Prostate gland (tissue), 2 donors: ENCODE measurements around the gene CECR2.

Experiments
- POLR2A ChIP-seq: fragments of 450-650 bp; IDR thresholded peaks from one replicate; pipeline ENCODE4 v1.6.1; 2016; ENCODE audit warnings: antibody characterized with exemption, mild to moderate bottlenecking
- POLR2AphosphoS5 ChIP-seq: sonication (generic); formaldehyde crosslinking; IDR thresholded peaks from one replicate; pipeline ENCODE4 v1.6.1; 2017; ENCODE audit warnings: antibody characterized with exemption
- TF ChIP-seq, protein P1 (sequence below), 4 experiments: fragments of 200-600 bp in 2 of 4; fragments of 450-650 bp in 2 of 4; sonication (generic) in 2 of 4; IDR thresholded peaks; 1 replicate in 3 of 4; 2 replicates in 1 of 4; pipeline ENCODE4 v1.5.1; 2016 to 2019; ENCODE audit warnings: antibody characterized with exemption in 4 of 4, mild to moderate bottlenecking in 2 of 4, moderate library complexity in 2 of 4

DNA sequence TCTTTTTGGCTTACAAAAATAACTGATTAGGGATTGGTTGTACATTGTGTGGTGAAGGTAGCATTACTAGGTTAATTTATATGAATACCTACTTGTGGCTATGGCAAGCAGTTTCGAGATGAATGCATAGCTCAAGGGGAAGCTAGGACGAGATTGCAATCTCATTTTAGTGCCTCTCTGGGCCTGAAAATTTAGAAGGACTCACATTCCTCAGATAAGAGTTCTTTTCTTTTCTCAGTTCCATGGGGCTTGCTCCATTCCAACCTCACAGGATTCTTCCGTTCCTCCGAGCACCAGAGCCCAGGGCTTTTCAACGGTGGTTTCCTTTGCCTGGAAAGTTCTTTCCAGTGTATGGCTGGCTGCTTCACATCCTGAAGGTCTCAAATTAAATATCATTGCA lies 82.1 kb downstream of the CECR2 start:
- TF ChIP-seq, protein P1, sequence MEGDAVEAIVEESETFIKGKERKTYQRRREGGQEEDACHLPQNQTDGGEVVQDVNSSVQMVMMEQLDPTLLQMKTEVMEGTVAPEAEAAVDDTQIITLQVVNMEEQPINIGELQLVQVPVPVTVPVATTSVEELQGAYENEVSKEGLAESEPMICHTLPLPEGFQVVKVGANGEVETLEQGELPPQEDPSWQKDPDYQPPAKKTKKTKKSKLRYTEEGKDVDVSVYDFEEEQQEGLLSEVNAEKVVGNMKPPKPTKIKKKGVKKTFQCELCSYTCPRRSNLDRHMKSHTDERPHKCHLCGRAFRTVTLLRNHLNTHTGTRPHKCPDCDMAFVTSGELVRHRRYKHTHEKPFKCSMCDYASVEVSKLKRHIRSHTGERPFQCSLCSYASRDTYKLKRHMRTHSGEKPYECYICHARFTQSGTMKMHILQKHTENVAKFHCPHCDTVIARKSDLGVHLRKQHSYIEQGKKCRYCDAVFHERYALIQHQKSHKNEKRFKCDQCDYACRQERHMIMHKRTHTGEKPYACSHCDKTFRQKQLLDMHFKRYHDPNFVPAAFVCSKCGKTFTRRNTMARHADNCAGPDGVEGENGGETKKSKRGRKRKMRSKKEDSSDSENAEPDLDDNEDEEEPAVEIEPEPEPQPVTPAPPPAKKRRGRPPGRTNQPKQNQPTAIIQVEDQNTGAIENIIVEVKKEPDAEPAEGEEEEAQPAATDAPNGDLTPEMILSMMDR (IDR thresholded peaks at IDR 0.05), result no peak
- no peak for TF ChIP-seq POLR2AphosphoS5
- TF ChIP-seq POLR2A, result no peak
